HepG2 (cell line): ENCODE measurements around the gene TMCO4. TPM values are rescaled to one million over a fixed set of nuclear protein-coding genes. Genes with fewer than 3 reads are reported as not detected.

Experiments used
- HNF4G ChIP-seq, 2 experiments: sonication (generic) in 1 of 2; formaldehyde crosslinking in 1 of 2; IDR thresholded peaks; 2 replicates each; pipeline versions ENCODE4 v1.4.0 to v1.6.1; 2011 to 2020; ENCODE audit warnings: borderline replicate concordance in 2 of 2, low read depth in 2 of 2, mild to moderate bottlenecking in 2 of 2, low read length in 1 of 2, missing genetic modification reagents in 1 of 2, moderate library complexity in 1 of 2
- PAX8 ChIP-seq: sonication (generic); formaldehyde crosslinking; IDR thresholded peaks from 2 replicates; pipeline ENCODE4 v1.8.0; 2022; ENCODE audit warnings: mild to moderate bottlenecking, missing genetic modification reagents, borderline replicate concordance
- RFX1 ChIP-seq: fragments of 450-650 bp; IDR thresholded peaks from 2 replicates; pipeline ENCODE4 v1.6.1; 2017
- SNAI1 ChIP-seq: sonication (generic); formaldehyde crosslinking; IDR thresholded peaks from 2 replicates; pipeline ENCODE4 v1.5.0; 2020; ENCODE audit warnings: mild to moderate bottlenecking, missing genetic modification reagents, borderline replicate concordance
- YEATS4 ChIP-seq: sonication (generic); formaldehyde crosslinking; IDR thresholded peaks from 2 replicates; pipeline ENCODE4 v1.4.0; 2020; ENCODE audit warnings: missing genetic modification reagents, borderline replicate concordance
- ZC3H4 ChIP-seq: sonication (generic); formaldehyde crosslinking; IDR thresholded peaks from 2 replicates; pipeline ENCODE4 v1.4.0; 2020; ENCODE audit warnings: missing genetic modification reagents, borderline replicate concordance
- ZNF180 ChIP-seq: sonication (generic); formaldehyde crosslinking; IDR thresholded peaks from 2 replicates; pipeline ENCODE4 v1.4.0; 2020; ENCODE audit warnings: low read depth, missing genetic modification reagents, borderline replicate concordance
- ZNF501 ChIP-seq: sonication (generic); formaldehyde crosslinking; IDR thresholded peaks from 2 replicates; pipeline ENCODE4 v1.5.1; 2020; ENCODE audit warnings: mild to moderate bottlenecking, moderate library complexity, missing genetic modification reagents
- ZNF607 ChIP-seq: sonication (generic); formaldehyde crosslinking; IDR thresholded peaks from 2 replicates; pipeline ENCODE4 v1.5.1; 2020; ENCODE audit warnings: missing genetic modification reagents, mild to moderate bottlenecking, borderline replicate concordance
- ZNF75D ChIP-seq: sonication (generic); formaldehyde crosslinking; IDR thresholded peaks from 2 replicates; pipeline ENCODE4 v1.8.1; 2023; ENCODE audit warnings: missing genetic modification reagents, mild to moderate bottlenecking, borderline replicate concordance
- polyA plus RNA-seq, 8 experiments: library from polyadenylated mRNA; depleted of rRNA in 3 of 8; stranded (reverse) in 7 of 8; unstranded in 1 of 8; fragments of >200 nt; fragmentation: Illumina TruSeq in 4 of 8; extraction: Trizol in 4 of 8; gene quantifications; 2 replicates each; pipeline versions ENCODE4 v1.2.1 to v1.2.3, GENCODE V29; 2011 to 2016; ENCODE audit warnings: low read depth in 4 of 8, missing spikeins in 1 of 8, mixed read lengths in 1 of 8; ENCODE audit not compliant: insufficient read depth in 1 of 8
- total RNA-seq, 5 experiments: library from RNA; depleted of rRNA; stranded (reverse); fragments of >200 nt; fragmentation: Illumina TruSeq; extraction: Trizol; gene quantifications; 2 replicates each; pipeline ENCODE4 v1.2.3, GENCODE V29; 2016; ENCODE audit warnings: low read depth in 1 of 5
- TF ChIP-seq, protein P1 (sequence below): IDR thresholded peaks from 2 replicates; pipeline ENCODE4 v1.6.1; 2016; ENCODE audit warnings: low read depth
- TF ChIP-seq, protein P2 (sequence below): sonication (generic); formaldehyde crosslinking; IDR thresholded peaks from 2 replicates; pipeline ENCODE4 v1.4.0; 2020; ENCODE audit warnings: low read depth, mild to moderate bottlenecking, missing genetic modification reagents
- TF ChIP-seq, protein P3 (sequence below): sonication (generic); formaldehyde crosslinking; IDR thresholded peaks from 2 replicates; pipeline ENCODE4 v1.8.0; 2023; ENCODE audit warnings: mild to moderate bottlenecking, missing genetic modification reagents
- TF ChIP-seq, protein P4 (sequence below): sonication (generic); formaldehyde crosslinking; IDR thresholded peaks from 2 replicates; pipeline ENCODE4 v1.8.0; 2022; ENCODE audit warnings: mild to moderate bottlenecking, missing genetic modification reagents; ENCODE audit not compliant: insufficient replicate concordance
- TF ChIP-seq, protein P5 (sequence below): sonication (generic); formaldehyde crosslinking; IDR thresholded peaks from 2 replicates; pipeline ENCODE4 v1.4.0; 2020; ENCODE audit warnings: mild to moderate bottlenecking, missing genetic modification reagents
- TF ChIP-seq, protein P6 (sequence below): sonication (generic); formaldehyde crosslinking; IDR thresholded peaks from 2 replicates; pipeline ENCODE4 v1.4.0; 2020; ENCODE audit warnings: missing genetic modification reagents, borderline replicate concordance

TMCO4 gene
- total and polyA plus RNA-seq, 2 of the 13 experiments (the other 11 are each of a cell fraction or from before 2014, with no cell fraction given): 2.1 to 4.1 TPM

DNA sequence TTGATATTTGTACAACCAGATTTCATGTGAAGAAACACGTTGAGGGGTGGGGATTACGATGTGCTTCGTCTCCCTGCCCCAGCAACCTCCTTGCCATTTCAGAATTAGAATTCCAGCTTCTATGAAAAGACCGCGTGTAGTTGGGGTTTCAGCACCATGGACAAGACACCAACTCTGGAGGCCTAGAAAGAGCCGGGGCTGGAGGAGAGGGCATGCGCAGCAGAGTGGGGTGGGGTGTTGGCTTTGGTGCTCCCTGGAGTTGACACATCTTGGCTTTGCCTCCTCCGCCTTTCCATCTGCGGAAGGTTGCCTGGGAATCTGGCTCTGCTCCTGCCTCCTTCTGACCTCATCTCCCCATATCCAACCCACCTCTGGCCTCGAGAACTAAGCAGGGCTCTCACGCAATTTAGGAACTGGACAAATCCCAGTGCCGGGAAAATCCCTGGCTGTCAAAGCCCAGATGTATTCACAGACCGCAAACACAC lies 123.2 kb downstream of the TMCO4 start (continued):
- TF ChIP-seq, protein P1, sequence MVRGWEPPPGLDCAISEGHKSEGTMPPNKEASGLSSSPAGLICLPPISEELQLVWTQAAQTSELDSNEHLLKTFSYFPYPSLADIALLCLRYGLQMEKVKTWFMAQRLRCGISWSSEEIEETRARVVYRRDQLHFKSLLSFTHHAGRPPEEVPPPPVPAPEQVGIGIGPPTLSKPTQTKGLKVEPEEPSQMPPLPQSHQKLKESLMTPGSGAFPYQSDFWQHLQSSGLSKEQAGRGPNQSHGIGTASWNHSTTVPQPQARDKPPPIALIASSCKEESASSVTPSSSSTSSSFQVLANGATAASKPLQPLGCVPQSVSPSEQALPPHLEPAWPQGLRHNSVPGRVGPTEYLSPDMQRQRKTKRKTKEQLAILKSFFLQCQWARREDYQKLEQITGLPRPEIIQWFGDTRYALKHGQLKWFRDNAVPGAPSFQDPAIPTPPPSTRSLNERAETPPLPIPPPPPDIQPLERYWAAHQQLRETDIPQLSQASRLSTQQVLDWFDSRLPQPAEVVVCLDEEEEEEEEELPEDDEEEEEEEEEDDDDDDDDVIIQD (CRISPR knock-in tag): no peak
- TF ChIP-seq HNF4G (IDR thresholded peaks at IDR 0.05; ENCODE audit: borderline replicate concordance, low read depth, low read length) (no peak), HNF4G (CRISPR knock-in tag; IDR thresholded peaks at IDR 0.05; ENCODE audit: borderline replicate concordance, low read depth) (no peak), RFX1 (no peak), YEATS4 (no peak), ZC3H4 (CRISPR knock-in tag) (no peak), SNAI1 (CRISPR knock-in tag) (no peak), ZNF607 (CRISPR knock-in tag) (peak; percentile 26; the same call in 1 of the 2 replicates), ZNF75D (CRISPR knock-in tag) (no peak), PAX8 (CRISPR knock-in tag) (no peak), ZNF180 (CRISPR knock-in tag) (no peak), ZNF501 (CRISPR knock-in tag) (no peak)
- TF ChIP-seq, protein P2, sequence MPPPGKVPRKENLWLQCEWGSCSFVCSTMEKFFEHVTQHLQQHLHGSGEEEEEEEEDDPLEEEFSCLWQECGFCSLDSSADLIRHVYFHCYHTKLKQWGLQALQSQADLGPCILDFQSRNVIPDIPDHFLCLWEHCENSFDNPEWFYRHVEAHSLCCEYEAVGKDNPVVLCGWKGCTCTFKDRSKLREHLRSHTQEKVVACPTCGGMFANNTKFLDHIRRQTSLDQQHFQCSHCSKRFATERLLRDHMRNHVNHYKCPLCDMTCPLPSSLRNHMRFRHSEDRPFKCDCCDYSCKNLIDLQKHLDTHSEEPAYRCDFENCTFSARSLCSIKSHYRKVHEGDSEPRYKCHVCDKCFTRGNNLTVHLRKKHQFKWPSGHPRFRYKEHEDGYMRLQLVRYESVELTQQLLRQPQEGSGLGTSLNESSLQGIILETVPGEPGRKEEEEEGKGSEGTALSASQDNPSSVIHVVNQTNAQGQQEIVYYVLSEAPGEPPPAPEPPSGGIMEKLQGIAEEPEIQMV (CRISPR knock-in tag): no peak
- TF ChIP-seq, protein P3, sequence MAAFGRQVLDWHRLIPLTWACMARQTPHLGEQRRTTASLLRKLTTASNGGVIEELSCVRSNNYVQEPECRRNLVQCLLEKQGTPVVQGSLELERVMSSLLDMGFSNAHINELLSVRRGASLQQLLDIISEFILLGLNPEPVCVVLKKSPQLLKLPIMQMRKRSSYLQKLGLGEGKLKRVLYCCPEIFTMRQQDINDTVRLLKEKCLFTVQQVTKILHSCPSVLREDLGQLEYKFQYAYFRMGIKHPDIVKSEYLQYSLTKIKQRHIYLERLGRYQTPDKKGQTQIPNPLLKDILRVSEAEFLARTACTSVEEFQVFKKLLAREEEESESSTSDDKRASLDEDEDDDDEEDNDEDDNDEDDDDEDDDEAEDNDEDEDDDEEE: no peak
- TF ChIP-seq, protein P4, sequence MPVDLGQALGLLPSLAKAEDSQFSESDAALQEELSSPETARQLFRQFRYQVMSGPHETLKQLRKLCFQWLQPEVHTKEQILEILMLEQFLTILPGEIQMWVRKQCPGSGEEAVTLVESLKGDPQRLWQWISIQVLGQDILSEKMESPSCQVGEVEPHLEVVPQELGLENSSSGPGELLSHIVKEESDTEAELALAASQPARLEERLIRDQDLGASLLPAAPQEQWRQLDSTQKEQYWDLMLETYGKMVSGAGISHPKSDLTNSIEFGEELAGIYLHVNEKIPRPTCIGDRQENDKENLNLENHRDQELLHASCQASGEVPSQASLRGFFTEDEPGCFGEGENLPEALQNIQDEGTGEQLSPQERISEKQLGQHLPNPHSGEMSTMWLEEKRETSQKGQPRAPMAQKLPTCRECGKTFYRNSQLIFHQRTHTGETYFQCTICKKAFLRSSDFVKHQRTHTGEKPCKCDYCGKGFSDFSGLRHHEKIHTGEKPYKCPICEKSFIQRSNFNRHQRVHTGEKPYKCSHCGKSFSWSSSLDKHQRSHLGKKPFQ (CRISPR knock-in tag): no peak
- TF ChIP-seq, protein P5, sequence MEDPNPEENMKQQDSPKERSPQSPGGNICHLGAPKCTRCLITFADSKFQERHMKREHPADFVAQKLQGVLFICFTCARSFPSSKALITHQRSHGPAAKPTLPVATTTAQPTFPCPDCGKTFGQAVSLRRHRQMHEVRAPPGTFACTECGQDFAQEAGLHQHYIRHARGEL: no peak
- TF ChIP-seq, protein P6, sequence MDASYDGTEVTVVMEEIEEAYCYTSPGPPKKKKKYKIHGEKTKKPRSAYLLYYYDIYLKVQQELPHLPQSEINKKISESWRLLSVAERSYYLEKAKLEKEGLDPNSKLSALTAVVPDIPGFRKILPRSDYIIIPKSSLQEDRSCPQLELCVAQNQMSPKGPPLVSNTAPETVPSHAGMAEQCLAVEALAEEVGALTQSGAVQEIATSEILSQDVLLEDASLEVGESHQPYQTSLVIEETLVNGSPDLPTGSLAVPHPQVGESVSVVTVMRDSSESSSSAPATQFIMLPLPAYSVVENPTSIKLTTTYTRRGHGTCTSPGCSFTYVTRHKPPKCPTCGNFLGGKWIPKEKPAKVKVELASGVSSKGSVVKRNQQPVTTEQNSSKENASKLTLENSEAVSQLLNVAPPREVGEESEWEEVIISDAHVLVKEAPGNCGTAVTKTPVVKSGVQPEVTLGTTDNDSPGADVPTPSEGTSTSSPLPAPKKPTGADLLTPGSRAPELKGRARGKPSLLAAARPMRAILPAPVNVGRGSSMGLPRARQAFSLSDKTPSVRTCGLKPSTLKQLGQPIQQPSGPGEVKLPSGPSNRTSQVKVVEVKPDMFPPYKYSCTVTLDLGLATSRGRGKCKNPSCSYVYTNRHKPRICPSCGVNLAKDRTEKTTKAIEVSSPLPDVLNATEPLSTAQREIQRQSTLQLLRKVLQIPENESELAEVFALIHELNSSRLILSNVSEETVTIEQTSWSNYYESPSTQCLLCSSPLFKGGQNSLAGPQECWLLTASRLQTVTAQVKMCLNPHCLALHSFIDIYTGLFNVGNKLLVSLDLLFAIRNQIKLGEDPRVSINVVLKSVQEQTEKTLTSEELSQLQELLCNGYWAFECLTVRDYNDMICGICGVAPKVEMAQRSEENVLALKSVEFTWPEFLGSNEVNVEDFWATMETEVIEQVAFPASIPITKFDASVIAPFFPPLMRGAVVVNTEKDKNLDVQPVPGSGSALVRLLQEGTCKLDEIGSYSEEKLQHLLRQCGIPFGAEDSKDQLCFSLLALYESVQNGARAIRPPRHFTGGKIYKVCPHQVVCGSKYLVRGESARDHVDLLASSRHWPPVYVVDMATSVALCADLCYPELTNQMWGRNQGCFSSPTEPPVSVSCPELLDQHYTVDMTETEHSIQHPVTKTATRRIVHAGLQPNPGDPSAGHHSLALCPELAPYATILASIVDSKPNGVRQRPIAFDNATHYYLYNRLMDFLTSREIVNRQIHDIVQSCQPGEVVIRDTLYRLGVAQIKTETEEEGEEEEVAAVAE (CRISPR knock-in tag): peak; percentile 63; the same call in 1 of the 2 replicates
